Embryonic facial prominence (tissue), 1 donor: ENCODE measurements around the gene TAL2.

Experiments used
- DNase-seq: peaks from one replicate; pipeline ENCODE4 v3.0.0-alpha.2; 2016; ENCODE audit errors: extremely low spot score

Gene TAL2

GRCh38 chr9:105662184-105663104 is at the start of gene TAL2:
TAL2 (plus strand) TSS chr9:105662457; CDS start chr9:105662497, 40 bp downstream.
- no peak for DNase-seq

- no peak for DNase-seq
These were observed 41.3 kb upstream of the TAL2 start for GRCh38 chr9:105621001-105621400.

GRCh38 chr9:105625088-105625487 is 37.2 kb upstream of the TAL2 start:
- no peak for DNase-seq

- DNase-seq, result no peak
These were observed 29.4 kb upstream of the TAL2 start for GRCh38 chr9:105632807-105633206.

- no peak for DNase-seq
These were observed 28.8 kb upstream of the TAL2 start for GRCh38 chr9:105633411-105633810.

- no peak for DNase-seq
These were observed 25.9 kb upstream of the TAL2 start for GRCh38 chr9:105636331-105636730.

GRCh38 chr9:105637787-105638395 is 24.4 kb upstream of the TAL2 start:
- DNase-seq, result no peak

- no peak for DNase-seq
These were observed 22.3 kb upstream of the TAL2 start for GRCh38 chr9:105639936-105640335.

GRCh38 chr9:105643795-105644194 is 18.5 kb upstream of the TAL2 start:
- no peak for DNase-seq

GRCh38 chr9:105646879-105647594 is 15.2 kb upstream of the TAL2 start:
- no peak for DNase-seq

GRCh38 chr9:105647595-105648349 is 14.5 kb upstream of the TAL2 start:
- DNase-seq, result no peak

- DNase-seq, result no peak
These were observed 10.5 kb upstream of the TAL2 start for GRCh38 chr9:105651806-105652205.

- DNase-seq, result no peak
These were observed 5.9 kb upstream of the TAL2 start for GRCh38 chr9:105656131-105656921.

- no peak for DNase-seq
These were observed 3.9 kb upstream of the TAL2 start for GRCh38 chr9:105658351-105658750.

GRCh38 chr9:105661011-105661410 is 1.2 kb upstream of the TAL2 start:
- no peak for DNase-seq

- DNase-seq, result no peak
These were observed 1.7 kb downstream of the TAL2 start for GRCh38 chr9:105663914-105664313.

- no peak for DNase-seq
These were observed 5.6 kb downstream of the TAL2 start for GRCh38 chr9:105667867-105668266.

- DNase-seq, result no peak
These were observed 8.1 kb downstream of the TAL2 start for GRCh38 chr9:105670315-105670714.

GRCh38 chr9:105670775-105671174 is 8.5 kb downstream of the TAL2 start:
- no peak for DNase-seq

GRCh38 chr9:105672711-105673234 is 10.5 kb downstream of the TAL2 start:
- no peak for DNase-seq
